ENCODE data around the gene PCP2.

The PCP2 gene

GRCh38 chr19:7674010-7675005 lies 40.8 kb upstream of the PCP2 start:
- TF ChIP-seq REST (IDR thresholded peaks at IDR 0.05; ENCODE audit: low read depth) (no peak), TAF1 (IDR thresholded peaks at IDR 0.05; ENCODE audit: low read depth) (no peak), USF1 (IDR thresholded peaks at IDR 0.05) (no peak), TCF12 (IDR thresholded peaks at IDR 0.05; ENCODE audit: low read depth) (no peak), EGR1 (IDR thresholded peaks at IDR 0.05) (no peak), MAX (IDR thresholded peaks at IDR 0.05) (no peak), YY1 (IDR thresholded peaks at IDR 0.05; ENCODE audit: low read depth) (no peak), FOXM1 (IDR thresholded peaks at IDR 0.05; ENCODE audit: borderline replicate concordance, low read depth) (no peak), CEBPB (IDR thresholded peaks at IDR 0.05) (no peak), TEAD4 (IDR thresholded peaks at IDR 0.05) (no peak), EP300 (IDR thresholded peaks at IDR 0.05; ENCODE audit: borderline replicate concordance) (no peak), ZBTB7A (IDR thresholded peaks at IDR 0.05; ENCODE audit: low read depth) (no peak), RAD21 (IDR thresholded peaks at IDR 0.05; ENCODE audit: low read depth) (no peak), NFIC (IDR thresholded peaks at IDR 0.05) (no peak), CREB1 (IDR thresholded peaks at IDR 0.05; ENCODE audit: low read depth) (no peak)

- TF ChIP-seq EP300 (IDR thresholded peaks at IDR 0.05; ENCODE audit: borderline replicate concordance) (no peak), TEAD4 (IDR thresholded peaks at IDR 0.05) (no peak), YY1 (IDR thresholded peaks at IDR 0.05; ENCODE audit: low read depth) (no peak), FOXM1 (IDR thresholded peaks at IDR 0.05; ENCODE audit: borderline replicate concordance, low read depth) (no peak)
Observed at GRCh38 chr19:7672522-7672921, 39.0 kb upstream of the PCP2 start.

GRCh38 chr19:7670790-7671189 lies 37.3 kb upstream of the PCP2 start:
- TF ChIP-seq YY1 (IDR thresholded peaks at IDR 0.05; ENCODE audit: low read depth) = no peak
- no peak for TF ChIP-seq FOXM1 (IDR thresholded peaks at IDR 0.05; ENCODE audit: borderline replicate concordance, low read depth)
- no peak for TF ChIP-seq TCF12 (IDR thresholded peaks at IDR 0.05; ENCODE audit: low read depth)
- TF ChIP-seq TAF1 (IDR thresholded peaks at IDR 0.05; ENCODE audit: low read depth) = no peak

GRCh38 chr19:7670150-7670783 lies 36.7 kb upstream of the PCP2 start:
- TF ChIP-seq RAD21 (IDR thresholded peaks at IDR 0.05; ENCODE audit: low read depth) (no peak), MAX (IDR thresholded peaks at IDR 0.05) (peak; percentile 56; the same call in 1 of the 2 replicates)

GRCh38 chr19:7669641-7670040 lies 36.1 kb upstream of the PCP2 start:
- no peak for TF ChIP-seq ZBTB7A (IDR thresholded peaks at IDR 0.05; ENCODE audit: low read depth)
- no peak for TF ChIP-seq EP300 (IDR thresholded peaks at IDR 0.05; ENCODE audit: borderline replicate concordance)
- TF ChIP-seq CEBPB (IDR thresholded peaks at IDR 0.05) = no peak
- no peak for TF ChIP-seq FOXM1 (IDR thresholded peaks at IDR 0.05; ENCODE audit: borderline replicate concordance, low read depth)
- no peak for TF ChIP-seq TEAD4 (IDR thresholded peaks at IDR 0.05)
- TF ChIP-seq NFIC (IDR thresholded peaks at IDR 0.05) = no peak
- TF ChIP-seq TAF1 (IDR thresholded peaks at IDR 0.05; ENCODE audit: low read depth) = no peak
- no peak for TF ChIP-seq YY1 (IDR thresholded peaks at IDR 0.05; ENCODE audit: low read depth)

GRCh38 chr19:7668842-7669241 lies 35.3 kb upstream of the PCP2 start, which contains the start of gene RETN:
Gene RETN (plus strand): TSS chr19:7669049. CDS start chr19:7669327, 278 bp downstream.
- TF ChIP-seq CEBPB (IDR thresholded peaks at IDR 0.05) = no peak
- no peak for TF ChIP-seq RAD21 (IDR thresholded peaks at IDR 0.05; ENCODE audit: low read depth)
- TF ChIP-seq TAF1 (IDR thresholded peaks at IDR 0.05; ENCODE audit: low read depth) = no peak
- TF ChIP-seq CREB1 (IDR thresholded peaks at IDR 0.05; ENCODE audit: low read depth) = no peak
- TF ChIP-seq REST (IDR thresholded peaks at IDR 0.05; ENCODE audit: low read depth) = no peak
- no peak for TF ChIP-seq MAX (IDR thresholded peaks at IDR 0.05)
- TF ChIP-seq EGR1 (IDR thresholded peaks at IDR 0.05) = no peak
- no peak for TF ChIP-seq USF1 (IDR thresholded peaks at IDR 0.05)
- TF ChIP-seq EP300 (IDR thresholded peaks at IDR 0.05; ENCODE audit: borderline replicate concordance) = no peak
- TF ChIP-seq NFIC (IDR thresholded peaks at IDR 0.05) = no peak
- TF ChIP-seq TCF12 (IDR thresholded peaks at IDR 0.05; ENCODE audit: low read depth) = no peak
- TF ChIP-seq ZBTB7A (IDR thresholded peaks at IDR 0.05; ENCODE audit: low read depth) = no peak
- no peak for TF ChIP-seq YY1 (IDR thresholded peaks at IDR 0.05; ENCODE audit: low read depth)
- no peak for TF ChIP-seq FOXM1 (IDR thresholded peaks at IDR 0.05; ENCODE audit: borderline replicate concordance, low read depth)
- no peak for TF ChIP-seq TEAD4 (IDR thresholded peaks at IDR 0.05)

Data from Ishikawa (cell line).